ENCODE data around the gene TSPAN5.
"Not testable (repeated sequence)": the region's sequence is repeated elsewhere in the genome, so short reads cannot be mapped to it uniquely, and the experiment has no call there.

Gene TSPAN5

GRCh38 chr4:98462487-98462886 is 195.9 kb downstream of the TSPAN5 start:
- TF ChIP-seq, protein P1, sequence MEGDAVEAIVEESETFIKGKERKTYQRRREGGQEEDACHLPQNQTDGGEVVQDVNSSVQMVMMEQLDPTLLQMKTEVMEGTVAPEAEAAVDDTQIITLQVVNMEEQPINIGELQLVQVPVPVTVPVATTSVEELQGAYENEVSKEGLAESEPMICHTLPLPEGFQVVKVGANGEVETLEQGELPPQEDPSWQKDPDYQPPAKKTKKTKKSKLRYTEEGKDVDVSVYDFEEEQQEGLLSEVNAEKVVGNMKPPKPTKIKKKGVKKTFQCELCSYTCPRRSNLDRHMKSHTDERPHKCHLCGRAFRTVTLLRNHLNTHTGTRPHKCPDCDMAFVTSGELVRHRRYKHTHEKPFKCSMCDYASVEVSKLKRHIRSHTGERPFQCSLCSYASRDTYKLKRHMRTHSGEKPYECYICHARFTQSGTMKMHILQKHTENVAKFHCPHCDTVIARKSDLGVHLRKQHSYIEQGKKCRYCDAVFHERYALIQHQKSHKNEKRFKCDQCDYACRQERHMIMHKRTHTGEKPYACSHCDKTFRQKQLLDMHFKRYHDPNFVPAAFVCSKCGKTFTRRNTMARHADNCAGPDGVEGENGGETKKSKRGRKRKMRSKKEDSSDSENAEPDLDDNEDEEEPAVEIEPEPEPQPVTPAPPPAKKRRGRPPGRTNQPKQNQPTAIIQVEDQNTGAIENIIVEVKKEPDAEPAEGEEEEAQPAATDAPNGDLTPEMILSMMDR (IDR thresholded peaks at IDR 0.05; ENCODE audit: low read depth, low read length): no peak
- H3K4me3 ChIP-seq (ENCODE audit: low read depth, low read length): no peak overlapping the region

GRCh38 chr4:98461121-98461865 is 197.1 kb downstream of the TSPAN5 start:
- not testable (repeated sequence) for H3K4me3 ChIP-seq (ENCODE audit: low read depth, low read length)

- not testable (repeated sequence) for H3K4me3 ChIP-seq (ENCODE audit: low read depth, low read length)
Measured at GRCh38 chr4:98457422-98457821, 201.0 kb downstream of the TSPAN5 start.

GRCh38 chr4:98452091-98452490 is 206.3 kb downstream of the TSPAN5 start:
- TF ChIP-seq, protein P1 (IDR thresholded peaks at IDR 0.05; ENCODE audit: low read depth, low read length): no peak
- no peak overlapping the region for H3K4me3 ChIP-seq (ENCODE audit: low read depth, low read length)

DNA sequence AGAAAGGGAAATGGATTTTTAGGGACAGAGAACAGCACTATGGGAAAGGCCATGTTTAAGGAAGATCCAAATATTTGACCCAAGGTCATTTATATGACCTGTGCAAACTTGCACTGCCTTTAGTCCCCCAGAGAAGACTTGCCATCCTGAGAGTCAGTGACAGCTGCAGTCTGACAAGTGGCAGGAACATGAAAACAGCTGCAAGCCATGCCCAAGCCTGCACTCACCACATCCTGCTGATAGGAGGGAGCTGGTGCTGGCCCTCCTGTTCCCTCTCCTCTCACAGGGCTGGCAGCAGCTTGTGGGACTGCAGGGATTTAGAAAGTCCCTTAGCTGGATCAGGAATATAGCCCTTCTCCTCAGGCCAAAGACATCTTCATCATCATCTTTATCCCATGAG is 209.5 kb downstream of the TSPAN5 start:
- no peak overlapping the region for H3K4me3 ChIP-seq (ENCODE audit: low read depth, low read length)
- TF ChIP-seq, protein P1 (IDR thresholded peaks at IDR 0.05; ENCODE audit: low read depth, low read length): no peak

GRCh38 chr4:98447648-98448047 is 210.8 kb downstream of the TSPAN5 start:
- H3K4me3 ChIP-seq (ENCODE audit: low read depth, low read length): no peak overlapping the region
- TF ChIP-seq, protein P1 (IDR thresholded peaks at IDR 0.05; ENCODE audit: low read depth, low read length): no peak

- TF ChIP-seq, protein P1 (IDR thresholded peaks at IDR 0.05; ENCODE audit: low read depth, low read length): no peak
- H3K4me3 ChIP-seq (ENCODE audit: low read depth, low read length): no peak overlapping the region
Measured at GRCh38 chr4:98446499-98447375, 211.7 kb downstream of the TSPAN5 start.

GRCh38 chr4:98444371-98444770 is 214.0 kb downstream of the TSPAN5 start:
- H3K4me3 ChIP-seq (ENCODE audit: low read depth, low read length): no peak overlapping the region
- TF ChIP-seq, protein P1 (IDR thresholded peaks at IDR 0.05; ENCODE audit: low read depth, low read length): no peak

Data from WI38 (cell line).